ENCODE measurements around the gene IVD.

Gene IVD

DNA sequence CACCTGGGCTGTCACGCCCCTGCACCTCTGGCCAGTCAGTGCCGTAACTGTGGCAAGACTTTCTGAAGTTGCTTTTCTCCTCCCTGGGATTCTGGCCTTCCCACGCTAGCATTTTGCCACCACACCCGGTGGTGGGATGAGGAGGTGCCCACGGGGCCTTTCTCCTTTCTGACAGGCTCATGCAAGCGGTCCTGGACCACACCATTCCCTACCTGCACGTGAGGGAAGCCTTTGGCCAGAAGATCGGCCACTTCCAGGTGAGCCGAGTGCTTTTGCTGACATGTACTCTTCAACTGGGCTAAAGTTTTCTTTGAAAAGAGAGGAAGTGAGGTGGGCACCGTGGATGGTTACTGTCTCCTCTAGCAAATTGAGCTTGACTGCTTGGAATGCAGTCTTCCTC, 9.6 kb downstream of the IVD start:
- DNase-seq, result no peak

DNA sequence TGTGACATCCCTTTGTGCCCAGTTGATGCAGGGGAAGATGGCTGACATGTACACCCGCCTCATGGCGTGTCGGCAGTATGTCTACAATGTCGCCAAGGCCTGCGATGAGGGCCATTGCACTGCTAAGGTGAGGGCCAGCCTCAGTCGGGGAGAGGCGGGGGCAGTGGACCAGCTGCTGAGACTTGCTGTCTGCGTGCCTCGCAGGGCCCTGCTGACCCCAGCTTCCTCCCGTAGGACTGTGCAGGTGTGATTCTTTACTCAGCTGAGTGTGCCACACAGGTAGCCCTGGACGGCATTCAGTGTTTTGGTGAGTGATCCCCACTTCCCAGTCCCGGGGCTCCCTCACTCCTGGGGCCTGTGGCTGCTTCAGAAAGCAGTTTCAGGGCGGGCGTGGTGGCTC, 10.5 kb downstream of the IVD start:
- no peak for DNase-seq

DNA sequence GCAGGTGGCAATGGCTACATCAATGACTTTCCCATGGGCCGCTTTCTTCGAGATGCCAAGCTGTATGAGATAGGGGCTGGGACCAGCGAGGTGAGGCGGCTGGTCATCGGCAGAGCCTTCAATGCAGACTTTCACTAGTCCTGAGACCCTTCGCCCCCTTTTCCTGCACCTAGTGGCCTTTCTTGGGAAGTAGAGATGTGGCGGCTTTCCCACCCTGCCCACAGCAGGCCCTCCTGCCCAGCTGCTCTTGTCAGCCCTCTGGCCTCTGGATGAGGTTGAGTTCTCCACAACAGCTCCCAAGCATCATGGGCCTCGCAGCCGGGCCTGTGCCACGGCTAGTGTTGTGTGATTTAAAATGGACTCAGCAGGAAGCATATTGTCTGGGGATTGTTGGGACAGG, 12.5 kb downstream of the IVD start:
- no peak for DNase-seq

DNA sequence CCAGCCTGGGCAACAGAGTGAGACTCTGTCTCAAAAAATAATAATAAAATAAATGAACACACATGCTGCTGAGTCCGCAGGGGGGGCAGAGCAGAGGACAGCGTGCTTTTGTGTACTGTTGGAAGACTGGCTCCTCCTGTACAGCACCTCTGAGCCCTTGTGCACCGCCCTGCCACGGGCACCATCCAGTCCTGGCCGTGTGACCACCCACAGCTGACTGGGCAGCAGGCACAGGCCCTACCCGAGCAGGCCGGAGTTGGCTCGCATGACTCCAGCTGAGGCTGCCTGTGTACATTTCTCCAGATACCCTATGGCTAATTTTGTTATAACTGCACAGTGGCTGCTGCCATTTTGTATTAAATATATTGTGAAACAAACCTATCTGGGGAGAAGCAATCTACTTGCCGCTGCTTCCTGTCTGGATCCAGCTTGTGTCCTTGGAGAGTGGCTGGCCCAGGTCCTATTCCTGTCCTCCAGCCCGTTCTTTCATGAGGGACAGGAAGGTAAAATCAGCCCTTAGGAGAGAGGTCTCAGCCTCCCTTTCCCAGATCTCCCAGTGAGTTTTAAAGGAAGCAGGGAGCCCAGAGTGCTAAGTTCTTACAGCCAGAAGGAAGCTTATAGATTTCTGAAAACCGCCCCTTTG, 14.6 kb downstream of the IVD start:
- DNase-seq, result no peak

DNA sequence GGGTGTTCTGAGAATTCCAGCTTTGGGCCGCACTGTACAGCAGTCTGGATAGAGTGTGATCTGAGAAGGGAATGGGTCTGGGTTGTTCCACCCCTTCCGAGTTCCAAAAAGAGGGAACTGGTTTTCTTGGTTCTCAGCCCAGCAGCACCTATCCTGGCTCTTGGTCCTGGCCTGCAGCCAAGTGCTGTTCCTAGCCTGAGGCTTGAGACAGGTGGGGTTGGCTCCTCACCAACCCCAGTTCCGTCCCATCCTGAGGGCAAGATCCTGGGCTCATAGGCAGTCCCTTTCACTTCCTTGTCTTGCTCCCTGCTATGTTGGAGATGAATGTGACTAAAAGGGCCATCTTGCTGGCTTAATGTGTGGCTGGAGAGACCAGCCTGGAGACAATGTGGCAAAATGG, 15.2 kb downstream of the IVD start:
- no peak for DNase-seq

DNA sequence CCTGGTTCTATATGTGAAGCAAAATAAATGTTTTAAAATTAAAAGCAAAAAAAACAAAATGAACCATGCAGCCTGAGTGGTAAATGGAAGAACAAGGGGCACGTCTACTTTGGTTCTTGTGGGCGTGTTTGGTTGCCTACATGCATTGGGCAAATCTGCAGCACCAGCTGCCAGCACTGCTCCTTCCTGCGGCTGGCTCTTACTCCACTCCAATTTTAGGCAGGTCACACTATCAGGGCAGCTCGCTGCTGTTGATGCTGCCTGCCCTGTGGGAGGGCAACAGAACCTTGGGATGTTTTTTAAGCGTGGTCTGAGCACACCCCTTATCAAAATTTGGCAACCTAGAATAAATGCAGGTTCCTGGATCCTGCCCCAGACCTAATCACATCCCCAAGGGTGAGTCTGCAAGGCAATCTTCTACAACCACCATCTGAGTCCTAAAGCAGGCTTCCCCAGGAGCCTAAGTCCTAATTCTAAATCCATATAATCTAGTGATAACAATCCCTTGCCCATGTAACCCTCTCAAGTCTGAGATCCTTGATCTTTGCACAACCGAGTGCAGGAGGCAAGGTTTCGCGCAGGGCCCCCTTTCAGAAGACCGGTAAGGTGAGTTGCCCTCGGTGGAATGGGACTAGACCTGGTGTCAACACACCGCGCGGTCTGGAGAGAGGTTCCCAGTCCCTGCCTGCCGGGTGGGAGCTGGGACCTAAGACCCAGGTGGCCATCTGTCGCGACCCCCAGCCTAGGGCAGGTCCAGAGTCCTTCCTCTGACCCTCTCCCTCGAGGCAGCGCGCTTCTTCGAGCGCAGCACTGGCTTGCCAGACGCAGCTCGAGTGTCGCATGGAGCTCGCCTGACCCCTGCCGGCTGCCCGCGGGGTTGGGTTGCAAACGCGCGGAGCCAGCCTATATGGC, 15.9 kb downstream of the IVD start:
- DNase-seq, result peak; percentile 56 to 74 (median 68)

DNA sequence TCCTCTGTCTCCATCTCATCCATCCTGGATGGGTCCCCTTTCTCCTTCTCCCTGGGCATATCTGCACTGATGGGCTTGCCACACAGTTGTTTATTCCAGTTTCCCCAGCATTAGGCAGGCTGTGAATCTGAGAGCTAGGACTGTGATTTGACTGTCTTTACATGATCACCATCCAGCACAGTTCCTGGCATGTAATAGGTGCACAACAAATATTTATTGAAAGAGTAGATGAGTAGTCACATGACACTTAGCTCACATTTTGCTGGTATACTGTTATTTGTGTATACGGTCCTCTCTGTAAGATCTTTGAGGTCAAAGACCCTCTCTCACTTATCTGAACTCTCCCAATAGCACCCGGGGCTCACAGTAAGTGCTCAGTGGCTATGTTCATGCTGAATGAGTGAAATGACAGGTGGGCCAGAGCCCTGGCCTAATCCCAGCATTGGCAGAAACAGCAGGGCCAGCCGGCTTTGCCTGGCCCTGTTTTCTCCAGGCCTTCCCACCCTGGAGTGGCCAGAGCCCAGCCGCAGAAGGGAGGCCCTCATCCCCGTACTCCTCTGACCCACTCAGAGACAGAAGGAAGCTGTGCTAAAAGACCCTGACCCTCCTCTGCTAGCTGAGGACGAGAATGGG, 19.0 kb downstream of the IVD start:
- DNase-seq, result no peak

DNA sequence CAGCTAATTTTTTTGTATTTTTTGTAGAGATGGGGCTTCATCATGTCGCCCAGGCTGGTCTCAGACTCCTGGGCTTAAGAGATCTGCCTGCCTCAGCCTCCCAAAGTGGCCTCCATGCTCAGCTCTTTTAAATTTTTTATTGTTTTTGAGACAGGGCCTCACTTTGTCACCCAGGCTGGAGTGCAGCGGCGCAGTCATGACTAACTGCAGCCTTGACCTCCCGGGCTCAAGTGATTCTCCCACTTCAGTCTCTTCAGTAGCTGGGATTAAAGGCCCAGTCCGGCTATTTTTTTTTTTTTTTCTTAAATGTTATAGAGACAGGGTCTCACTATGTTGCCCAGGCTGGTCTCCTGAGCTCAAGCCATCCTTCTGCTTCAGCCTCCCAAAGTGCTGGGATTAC, 20.1 kb downstream of the IVD start:
- DNase-seq, result no peak

DNA sequence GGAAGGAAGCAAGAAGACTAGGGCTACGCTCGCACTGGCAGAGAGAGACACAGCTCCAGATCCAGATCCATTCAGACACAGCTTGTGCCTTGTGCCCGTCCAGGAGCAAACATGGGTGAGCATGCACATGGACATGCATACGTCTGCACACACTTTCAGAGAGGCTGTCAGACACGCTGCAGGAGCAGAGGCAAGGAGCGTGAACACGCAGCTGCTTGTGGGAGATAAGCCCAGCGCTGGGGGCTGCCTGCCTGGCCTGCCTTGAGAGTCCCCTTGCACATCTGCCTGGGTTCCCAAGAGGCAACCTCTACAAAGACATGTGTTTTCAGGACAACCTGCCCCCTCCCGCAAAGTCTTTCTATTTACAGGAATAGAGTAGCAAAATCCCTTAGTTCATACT, 21.6 kb downstream of the IVD start:
- DNase-seq, result no peak

DNA sequence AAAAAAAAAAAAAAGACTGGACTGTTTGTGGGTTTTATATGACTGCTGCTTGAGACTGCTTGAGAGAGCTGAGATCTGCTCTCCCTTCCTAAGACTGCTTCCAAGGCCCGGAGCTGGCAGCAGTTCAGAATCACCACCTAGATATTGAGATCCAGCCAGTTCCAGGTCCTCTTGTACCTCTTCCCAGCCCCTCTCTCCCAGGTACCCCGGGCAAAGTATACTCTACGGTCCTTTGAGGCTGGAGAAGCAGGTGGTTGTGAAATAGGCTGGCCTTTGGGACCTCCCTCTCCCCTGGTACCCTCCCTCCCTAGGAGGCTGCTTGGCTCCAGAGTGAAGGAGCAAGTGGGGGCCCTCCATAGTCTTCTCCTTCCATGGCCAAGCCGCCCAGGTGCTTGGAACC, 22.6 kb downstream of the IVD start:
- DNase-seq, result no peak

DNA sequence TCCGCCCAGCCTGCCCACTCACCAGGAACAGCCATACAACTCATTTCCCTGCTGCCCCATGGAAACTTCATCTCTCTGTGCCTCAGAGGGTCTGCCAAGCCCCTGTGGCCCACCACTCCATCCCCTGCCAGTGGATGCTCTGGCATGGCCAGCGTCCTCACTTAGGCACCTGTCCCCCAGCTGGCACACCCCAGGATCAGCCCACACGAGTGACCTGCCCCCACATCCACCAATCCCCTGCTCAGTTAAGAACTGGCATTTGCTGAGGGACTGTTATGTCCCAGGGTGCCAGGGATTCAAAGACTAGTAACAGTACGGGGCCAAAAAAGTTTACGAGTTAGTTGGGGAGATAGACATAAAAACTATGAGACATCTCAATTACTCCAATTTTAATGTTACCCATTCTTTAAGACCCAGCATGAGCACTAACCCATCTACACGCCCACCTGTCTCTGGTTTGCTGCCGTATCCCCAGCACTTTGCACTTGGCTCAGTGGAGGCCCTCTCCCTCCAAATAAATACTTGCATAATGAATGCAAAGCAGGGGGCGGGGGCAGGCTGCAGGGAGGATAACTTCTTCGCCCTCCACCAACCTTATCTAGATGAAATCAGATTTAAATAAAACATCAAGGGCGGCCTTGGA, 23.6 kb downstream of the IVD start:
- DNase-seq, result no peak

DNA sequence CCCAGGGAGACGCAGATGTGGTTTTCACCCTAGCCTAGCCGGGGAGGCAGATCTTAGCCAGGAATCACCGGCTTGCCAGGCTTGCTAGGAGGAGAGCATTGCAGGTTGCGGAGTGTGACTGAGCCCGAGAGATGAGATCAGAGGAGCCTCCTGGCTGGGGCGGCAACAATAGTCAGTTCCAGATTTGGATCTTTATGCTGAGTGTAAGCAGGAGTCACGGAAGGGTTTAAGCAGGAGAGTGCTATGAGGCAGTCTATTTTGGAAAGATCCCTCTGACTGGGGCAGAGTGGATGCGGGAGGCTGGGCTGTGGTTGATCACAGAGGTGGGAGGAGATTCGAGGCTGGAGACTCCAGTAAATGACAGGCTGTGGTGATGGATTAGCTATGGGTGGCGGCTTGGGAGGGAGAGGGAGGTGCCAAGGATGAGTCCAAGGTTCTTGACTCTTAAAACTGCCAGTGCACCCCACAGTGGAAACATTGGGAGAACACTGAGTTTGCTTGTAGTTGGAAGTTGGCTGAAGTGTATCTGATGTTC, 24.7 kb downstream of the IVD start:
- DNase-seq, result no peak

DNA sequence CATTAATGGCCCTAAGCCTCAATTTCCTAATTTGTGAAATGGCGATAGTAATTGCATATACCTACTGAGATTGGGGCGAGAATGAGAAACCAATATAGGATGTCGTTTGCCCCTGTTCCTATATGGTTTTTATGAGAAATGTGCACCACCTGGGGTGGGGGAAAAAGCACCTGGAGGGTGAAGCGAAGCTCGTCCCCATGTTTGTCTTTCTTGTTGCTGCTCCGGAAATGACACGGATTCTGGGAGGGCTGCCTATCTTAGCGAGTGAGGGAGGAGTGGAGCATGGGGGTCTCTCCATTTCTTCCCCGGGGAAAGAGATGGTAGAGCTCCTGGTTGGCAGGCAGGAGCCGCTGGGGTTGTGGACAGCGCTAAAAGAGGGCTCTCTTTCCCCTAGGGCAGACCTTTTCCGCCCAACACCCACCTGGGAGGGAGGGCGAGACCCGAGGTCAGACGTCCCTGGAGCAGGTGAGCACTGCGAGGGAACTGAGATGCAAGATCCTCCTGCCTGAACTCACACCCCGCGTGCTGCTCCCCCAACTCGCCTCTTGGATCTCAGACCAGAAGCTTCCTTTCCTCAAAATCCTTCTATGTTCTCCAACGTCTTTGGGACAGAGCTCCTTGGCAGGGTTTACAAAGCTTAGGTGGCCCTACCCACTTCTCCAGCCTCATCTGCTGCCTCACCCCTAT, 29.6 kb downstream of the IVD start:
- no peak for DNase-seq

DNA sequence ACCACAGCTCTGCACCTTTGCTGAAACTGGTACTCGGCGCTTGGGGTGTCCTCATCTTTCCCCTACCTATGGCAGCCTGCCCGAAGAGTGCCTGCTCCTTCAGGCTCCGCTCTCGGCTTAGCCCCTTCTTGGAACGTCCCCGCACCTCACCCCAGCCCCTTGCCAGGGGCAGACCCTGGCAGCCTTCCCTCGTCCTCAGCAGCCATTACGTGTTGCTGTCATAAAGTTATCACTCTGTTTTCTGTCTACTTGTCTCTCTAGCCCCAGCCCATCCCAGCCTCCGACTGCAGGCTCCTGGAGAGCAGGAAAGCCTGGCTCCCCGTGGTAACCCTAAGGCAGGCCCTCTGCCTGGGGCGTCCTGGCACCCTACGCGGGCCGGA, 30.1 kb downstream of the IVD start:
- no peak for DNase-seq

DNA sequence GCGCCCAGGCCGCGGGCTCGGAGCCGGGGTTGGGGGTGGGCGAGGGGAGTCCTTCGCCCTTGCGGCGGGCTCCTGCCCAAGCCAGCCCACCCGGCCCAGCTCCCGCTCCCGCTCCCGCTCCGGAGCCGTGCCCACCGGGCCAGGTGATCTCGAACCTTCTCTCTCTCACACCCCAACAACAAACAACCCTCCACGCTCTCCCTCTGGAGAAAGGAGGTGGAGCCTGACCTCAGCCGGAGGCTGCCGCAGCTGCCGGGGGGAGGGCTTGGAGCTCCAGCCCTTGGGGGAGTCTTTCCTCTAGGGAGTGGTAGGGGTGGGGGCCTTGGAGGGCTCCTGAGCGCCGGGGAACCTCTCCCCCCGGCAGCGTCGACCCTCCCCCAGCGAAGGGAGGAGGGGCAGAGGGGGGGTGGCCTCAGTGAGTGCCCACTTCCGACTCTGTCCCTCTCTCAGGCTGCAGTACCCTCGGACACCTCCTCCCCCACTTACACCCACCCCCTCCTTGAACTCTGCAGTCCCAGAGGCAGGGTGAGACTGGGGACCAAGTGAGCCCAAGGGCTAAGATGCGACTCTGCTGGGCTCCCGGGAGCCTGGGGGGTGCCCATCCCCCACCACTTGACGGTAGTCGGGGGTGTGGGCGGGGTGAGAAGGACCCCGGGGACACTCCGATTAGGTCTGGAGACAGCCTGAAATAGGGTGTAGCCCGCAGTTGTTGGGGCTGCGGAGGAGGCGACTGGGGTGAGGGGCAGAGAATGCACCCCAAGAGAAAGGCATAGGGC, 30.7 kb downstream of the IVD start:
- DNase-seq, result no peak

DNA sequence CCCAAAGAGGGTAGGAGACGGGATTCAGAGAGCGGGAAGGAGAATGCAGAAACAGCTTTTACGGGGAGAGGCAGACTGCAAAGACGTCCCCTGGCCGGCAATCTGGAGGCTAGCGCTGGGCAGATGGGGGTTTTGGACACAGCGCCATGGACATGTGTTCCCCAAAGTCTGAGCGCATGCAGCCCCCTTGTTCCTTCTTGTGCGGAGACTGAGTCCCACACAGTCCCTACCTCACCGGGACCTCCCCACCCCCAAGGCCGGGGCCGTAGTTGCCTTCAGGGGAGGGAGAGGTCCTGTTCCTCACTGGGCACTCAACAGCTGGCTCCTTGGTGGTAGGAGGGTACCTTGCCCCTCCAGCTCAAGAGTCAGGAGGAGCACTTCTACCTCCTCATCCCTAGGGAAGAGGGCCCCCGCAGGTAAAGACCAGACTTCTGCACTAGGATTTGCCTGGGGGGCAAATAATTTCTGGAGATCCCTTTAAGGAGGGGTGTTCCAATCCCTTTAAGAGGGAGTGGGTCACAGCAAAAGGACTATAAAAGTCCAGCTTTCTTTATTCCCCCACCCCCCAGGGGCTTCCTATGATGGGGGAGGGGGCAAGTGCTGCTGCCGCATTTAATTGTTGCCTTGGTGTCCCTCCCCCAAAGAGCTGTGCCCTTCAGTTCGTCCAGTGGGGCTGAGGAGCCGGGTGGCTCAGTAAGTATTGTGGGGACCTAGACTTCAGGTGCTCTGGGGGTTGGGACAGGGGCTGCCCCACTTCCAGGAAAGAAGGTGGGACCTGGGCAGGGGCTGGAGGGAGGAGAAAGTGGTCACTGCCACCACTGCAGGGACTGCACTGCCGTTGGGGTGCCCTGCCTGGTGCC, 31.5 kb downstream of the IVD start:
- no peak for DNase-seq

DNA sequence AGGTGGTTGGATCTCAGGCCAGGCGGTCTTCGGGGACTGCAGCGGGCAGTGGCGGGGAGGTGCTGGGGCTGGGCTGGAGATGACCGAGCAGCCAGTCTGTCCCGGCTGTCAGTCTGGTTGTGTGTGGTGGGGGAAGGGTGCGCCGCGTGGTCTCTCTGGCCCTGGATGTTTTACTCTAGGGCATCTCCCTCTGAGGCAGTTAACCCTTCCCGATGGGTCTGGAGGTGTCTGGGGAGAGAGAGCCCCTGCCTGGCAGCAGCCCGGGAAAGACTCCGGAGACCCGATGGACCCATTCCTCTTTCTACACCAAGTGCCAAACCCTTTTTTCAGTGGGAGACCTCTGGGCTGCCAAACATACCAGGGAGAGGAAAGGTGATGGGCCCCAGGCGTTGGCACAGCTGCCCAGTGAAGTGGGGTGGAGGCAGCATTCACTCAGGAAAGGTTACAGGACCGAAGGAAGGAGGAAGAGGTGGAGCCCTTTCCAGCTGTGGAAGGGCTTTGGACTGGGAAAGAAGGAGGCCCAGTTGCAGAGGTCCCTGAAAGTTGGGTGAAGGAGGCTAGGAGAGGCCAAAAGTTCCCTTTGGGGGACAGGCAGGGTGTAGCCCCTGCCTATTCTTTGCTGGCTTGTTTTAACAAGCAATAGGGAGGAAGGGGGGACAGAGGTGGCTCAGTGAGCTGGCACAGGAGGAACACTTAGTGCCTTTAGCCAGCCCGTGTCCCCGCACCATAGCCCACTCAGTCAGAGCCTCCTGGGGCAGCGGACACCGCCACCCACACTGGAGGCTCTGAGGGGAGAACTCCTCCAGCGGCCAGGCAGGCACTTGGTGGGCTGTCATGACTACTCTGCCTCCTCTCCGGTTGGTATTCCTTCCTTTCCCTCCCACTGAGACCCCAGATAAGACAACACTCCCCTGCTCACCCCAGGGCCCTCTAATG, 32.4 kb downstream of the IVD start:
- DNase-seq, result no peak

DNA sequence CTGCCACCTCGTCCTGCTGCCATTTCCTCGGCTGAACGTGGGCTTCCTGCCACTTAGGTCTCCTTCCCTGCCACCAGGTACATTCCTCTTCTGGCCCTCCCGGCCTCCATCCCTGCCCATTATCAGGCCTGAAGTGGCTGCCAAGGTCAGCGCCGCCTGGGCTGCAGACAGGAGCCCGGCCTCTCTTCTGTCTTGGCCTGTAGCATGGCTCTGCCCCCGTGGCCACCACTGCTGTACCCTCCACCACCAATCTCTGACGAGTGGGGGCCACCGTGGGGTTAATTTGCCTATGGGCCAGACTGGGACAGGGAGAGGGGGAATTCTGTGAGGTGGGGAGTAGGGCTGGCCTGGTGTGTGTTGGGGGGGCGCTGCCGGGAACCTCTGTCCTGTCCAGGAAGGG, 33.1 kb downstream of the IVD start:
- DNase-seq, result no peak

DNA sequence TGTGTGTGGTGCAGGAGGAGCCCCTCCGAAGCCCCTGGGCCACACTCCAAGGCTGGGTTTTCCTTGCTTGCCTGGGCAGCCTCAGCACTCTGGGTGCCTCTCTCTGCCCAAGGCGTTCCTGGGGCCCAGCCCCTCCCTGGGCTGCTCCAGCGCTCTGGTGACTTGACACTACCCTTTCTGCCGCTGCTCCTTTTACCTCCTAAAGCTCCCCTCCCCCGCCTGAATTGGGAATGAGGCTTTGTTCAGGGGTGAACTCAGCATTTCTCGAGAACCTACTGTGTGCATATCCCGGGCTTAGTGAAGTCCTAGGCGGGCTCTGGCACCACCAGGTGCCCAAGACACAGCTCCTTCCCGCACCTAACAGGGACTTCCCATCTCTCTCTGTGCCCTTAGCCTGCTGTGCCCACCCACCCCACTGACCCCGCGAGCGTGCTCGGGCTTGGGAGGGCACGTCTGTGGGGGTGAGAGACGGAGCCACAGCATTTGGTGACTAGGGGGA, 33.9 kb downstream of the IVD start:
- no peak for DNase-seq
